HEK293T (cell line): ENCODE measurements around the gene POLD1.

Experiments used
- CTCF ChIA-PET: fragments of 350-600 bp; formaldehyde crosslinking; extraction: SDS; loops from one replicate; lab custom pipeline; 2021; ENCODE audit warnings: antibody characterized with exemption, inconsistent platforms; lab: Yijun Ruan, JAX
- POLR2A ChIA-PET: fragments of 350-600 bp; formaldehyde crosslinking; extraction: SDS; loops from one replicate; lab custom pipeline; 2020; ENCODE audit warnings: antibody characterized with exemption, inconsistent platforms; lab: Yijun Ruan, JAX
- DNase-seq: peaks from one replicate; pipeline ENCODE4 v3.0.0; 2012; ENCODE audit warnings: mixed read lengths; ENCODE audit errors: extremely low spot score
- ARNT ChIP-seq: fragments of 450-650 bp; IDR thresholded peaks from 2 replicates; pipeline ENCODE4 v1.6.1; 2017; ENCODE audit warnings: mild to moderate bottlenecking
- BHLHE40 ChIP-seq: fragments of 450-650 bp; IDR thresholded peaks from 2 replicates; pipeline ENCODE4 v1.6.1; 2016; ENCODE audit warnings: mild to moderate bottlenecking, moderate library complexity, borderline replicate concordance
- CTBP1 ChIP-seq: fragments of 450-650 bp; IDR thresholded peaks from 2 replicates; pipeline ENCODE4 v1.6.1; 2016; ENCODE audit warnings: borderline replicate concordance
- ELF4 ChIP-seq: fragments of 450-650 bp; IDR thresholded peaks from 2 replicates; pipeline ENCODE4 v1.6.1; 2017; ENCODE audit warnings: antibody characterized with exemption
- FOXA1 ChIP-seq: fragments of 450-650 bp; IDR thresholded peaks from 2 replicates; pipeline ENCODE4 v1.6.1; 2016; ENCODE audit warnings: mild to moderate bottlenecking
- FOXK2 ChIP-seq: fragments of 450-650 bp; IDR thresholded peaks from 2 replicates; pipeline ENCODE4 v1.6.1; 2016; ENCODE audit warnings: mild to moderate bottlenecking
- FOXM1 ChIP-seq: fragments of 450-650 bp; IDR thresholded peaks from 2 replicates; pipeline ENCODE4 v1.6.1; 2017; ENCODE audit warnings: mild to moderate bottlenecking, borderline replicate concordance
- HDGF ChIP-seq: fragments of 450-650 bp; IDR thresholded peaks from 2 replicates; pipeline ENCODE4 v1.6.1; 2017; ENCODE audit warnings: antibody characterized with exemption, borderline replicate concordance
- L3MBTL2 ChIP-seq: fragments of 450-650 bp; conservative IDR thresholded peaks from 2 replicates; pipeline ENCODE4 v1.6.1; 2016; ENCODE audit warnings: mild to moderate bottlenecking
- LEF1 ChIP-seq: fragments of 450-650 bp; IDR thresholded peaks from 2 replicates; pipeline ENCODE4 v1.6.1; 2017; ENCODE audit warnings: mild to moderate bottlenecking, borderline replicate concordance
- NFRKB ChIP-seq: fragments of 450-650 bp; IDR thresholded peaks from 2 replicates; pipeline ENCODE4 v1.6.1; 2016; ENCODE audit warnings: mild to moderate bottlenecking, moderate library complexity
- SP1 ChIP-seq: fragments of 450-650 bp; IDR thresholded peaks from 2 replicates; pipeline ENCODE4 v1.6.1; 2017
- SUZ12 ChIP-seq: fragments of 450-650 bp; IDR thresholded peaks from 2 replicates; pipeline ENCODE4 v1.6.1; 2016; ENCODE audit warnings: mild to moderate bottlenecking
- TARDBP ChIP-seq: fragments of 450-650 bp; IDR thresholded peaks from 2 replicates; pipeline ENCODE4 v1.6.1; 2016
- ZNF384 ChIP-seq: fragments of 450-650 bp; IDR thresholded peaks from 2 replicates; pipeline ENCODE4 v1.6.1; 2016
- TF ChIP-seq, protein P1 (sequence below): fragments of 450-650 bp; IDR thresholded peaks from 2 replicates; pipeline ENCODE4 v1.6.1; 2016

Gene POLD1

DNA sequence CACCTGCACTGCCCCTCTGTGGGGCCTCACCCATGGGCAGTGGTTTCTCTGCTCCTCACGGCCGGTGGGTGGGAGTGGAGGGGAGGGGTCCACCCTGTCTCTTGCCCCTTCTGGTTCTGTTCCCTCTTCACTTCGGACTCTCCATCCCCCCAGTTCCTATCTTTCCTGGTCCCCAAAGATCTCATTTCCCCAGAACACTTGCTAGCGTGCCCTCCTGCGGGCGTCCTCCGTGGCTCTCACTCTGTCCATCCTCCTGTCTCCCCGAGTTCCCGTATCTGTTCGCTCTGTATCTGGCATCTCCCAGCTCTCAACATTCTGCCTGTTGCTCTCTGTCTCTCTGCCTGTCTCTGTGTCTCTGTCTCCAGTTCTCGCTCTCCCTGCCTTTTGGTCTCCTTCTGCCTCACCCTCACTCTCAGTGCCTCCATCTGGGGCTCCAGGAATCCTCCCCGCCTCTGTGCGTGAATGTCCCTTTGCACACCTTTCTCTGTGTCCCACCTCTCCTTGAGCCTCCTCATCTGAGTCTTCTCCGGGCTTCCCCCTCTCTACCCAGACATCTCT lies 35.0 kb downstream of the POLD1 start:
- TF ChIP-seq, protein P1, sequence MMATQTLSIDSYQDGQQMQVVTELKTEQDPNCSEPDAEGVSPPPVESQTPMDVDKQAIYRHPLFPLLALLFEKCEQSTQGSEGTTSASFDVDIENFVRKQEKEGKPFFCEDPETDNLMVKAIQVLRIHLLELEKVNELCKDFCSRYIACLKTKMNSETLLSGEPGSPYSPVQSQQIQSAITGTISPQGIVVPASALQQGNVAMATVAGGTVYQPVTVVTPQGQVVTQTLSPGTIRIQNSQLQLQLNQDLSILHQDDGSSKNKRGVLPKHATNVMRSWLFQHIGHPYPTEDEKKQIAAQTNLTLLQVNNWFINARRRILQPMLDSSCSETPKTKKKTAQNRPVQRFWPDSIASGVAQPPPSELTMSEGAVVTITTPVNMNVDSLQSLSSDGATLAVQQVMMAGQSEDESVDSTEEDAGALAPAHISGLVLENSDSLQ = no peak
- TF ChIP-seq ELF4 (no peak), FOXM1 (no peak), TARDBP (no peak), FOXK2 (no peak)
- ChIA-PET CTCF (no interaction called here), POLR2A (no interaction called here)
- no peak for DNase-seq

GRCh38 chr19:50419580-50420035 lies 35.5 kb downstream of the POLD1 start:
- POLR2A ChIA-PET = no interaction called here
- DNase-seq = no peak
- CTCF ChIA-PET = no interaction called here
- TF ChIP-seq, protein P1 = no peak
- TF ChIP-seq ELF4 (no peak), FOXK2 (no peak), LEF1 (no peak), BHLHE40 (no peak), ZNF384 (no peak), FOXA1 (no peak), HDGF (no peak), SUZ12 (no peak), CTBP1 (no peak), L3MBTL2 (no peak)

DNA sequence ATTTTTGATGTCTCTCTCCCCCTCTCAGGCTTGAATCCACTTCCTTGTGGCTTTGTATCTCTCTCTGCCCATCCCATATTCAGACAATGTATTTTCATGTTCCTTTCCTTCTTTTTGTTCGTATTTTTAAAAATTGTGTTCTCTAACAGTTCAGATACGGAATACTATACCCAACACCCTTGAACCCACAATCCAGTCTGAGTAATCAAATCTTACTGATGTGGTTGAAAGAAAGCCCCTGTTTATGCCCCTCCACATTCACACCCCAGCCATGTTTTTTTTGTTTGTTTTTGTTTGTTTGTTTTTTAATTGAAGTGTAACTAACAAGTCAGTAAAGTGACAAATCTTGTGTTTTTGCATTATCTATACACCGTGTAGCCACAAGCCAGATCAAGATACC lies 36.0 kb downstream of the POLD1 start:
- DNase-seq = no peak
- POLR2A ChIA-PET = interaction anchor here (1.3 kb wide), 1 partner anchor 36 kb away, joined by 3 read pairs; the partner anchor contains the start of gene POLD1
- TF ChIP-seq ZNF384 = no peak
- TF ChIP-seq FOXM1 = no peak
- TF ChIP-seq, protein P1 = no peak
- TF ChIP-seq LEF1 = no peak
- TF ChIP-seq CTBP1 = no peak
- no peak for TF ChIP-seq BHLHE40
- TF ChIP-seq ARNT = no peak
- TF ChIP-seq L3MBTL2 = no peak
- TF ChIP-seq NFRKB = no peak
- TF ChIP-seq FOXK2 = no peak
- TF ChIP-seq SP1 = no peak
- no peak for TF ChIP-seq SUZ12
- TF ChIP-seq ELF4 = no peak
- CTCF ChIA-PET = no interaction called here

- POLR2A ChIA-PET = interaction anchor here (1.3 kb wide), 1 partner anchor 37 kb away, joined by 3 read pairs; the partner anchor contains the start of gene POLD1
- TF ChIP-seq SP1 (no peak), LEF1 (no peak), FOXK2 (no peak), L3MBTL2 (no peak), NFRKB (no peak), HDGF (no peak), BHLHE40 (no peak), ELF4 (no peak)
- no peak for DNase-seq
- CTCF ChIA-PET = no interaction called here
These were observed 36.7 kb downstream of the POLD1 start for GRCh38 chr19:50420808-50421207.

- ChIA-PET CTCF (no interaction called here), POLR2A (no interaction called here)
- DNase-seq = no peak
- TF ChIP-seq, protein P1 = no peak
- TF ChIP-seq LEF1 (no peak), ELF4 (no peak)
These were observed 38.5 kb downstream of the POLD1 start for GRCh38 chr19:50422397-50423278.
